Frontal cortex (tissue), 4 donors: ENCODE measurements around the gene CLPTM1L. TPM values are rescaled to one million over a fixed set of nuclear protein-coding genes. Genes with fewer than 3 reads are reported as not detected.

Experiments used
- DNase-seq, 2 donors: peaks; one replicate each; pipeline ENCODE4 v3.0.0; 2012; ENCODE audit warnings: low spot score in 2 of 2
- FAIRE-seq: peaks from 2 replicates; lab custom pipeline; 2012; peaks lifted over from hg19 to GRCh38; lab: Jason Lieb, UNC
- total RNA-seq: library from RNA; depleted of rRNA; stranded (reverse); fragments of >200 nt; gene quantifications from one replicate; pipeline ENCODE4 v1.2.3, GENCODE V29; 2014
- donor health status: control.
- donor health status: control.
- donor health status: control.

The CLPTM1L gene
- total RNA-seq, 1 donor from 2014 or later: 104 TPM

DNA sequence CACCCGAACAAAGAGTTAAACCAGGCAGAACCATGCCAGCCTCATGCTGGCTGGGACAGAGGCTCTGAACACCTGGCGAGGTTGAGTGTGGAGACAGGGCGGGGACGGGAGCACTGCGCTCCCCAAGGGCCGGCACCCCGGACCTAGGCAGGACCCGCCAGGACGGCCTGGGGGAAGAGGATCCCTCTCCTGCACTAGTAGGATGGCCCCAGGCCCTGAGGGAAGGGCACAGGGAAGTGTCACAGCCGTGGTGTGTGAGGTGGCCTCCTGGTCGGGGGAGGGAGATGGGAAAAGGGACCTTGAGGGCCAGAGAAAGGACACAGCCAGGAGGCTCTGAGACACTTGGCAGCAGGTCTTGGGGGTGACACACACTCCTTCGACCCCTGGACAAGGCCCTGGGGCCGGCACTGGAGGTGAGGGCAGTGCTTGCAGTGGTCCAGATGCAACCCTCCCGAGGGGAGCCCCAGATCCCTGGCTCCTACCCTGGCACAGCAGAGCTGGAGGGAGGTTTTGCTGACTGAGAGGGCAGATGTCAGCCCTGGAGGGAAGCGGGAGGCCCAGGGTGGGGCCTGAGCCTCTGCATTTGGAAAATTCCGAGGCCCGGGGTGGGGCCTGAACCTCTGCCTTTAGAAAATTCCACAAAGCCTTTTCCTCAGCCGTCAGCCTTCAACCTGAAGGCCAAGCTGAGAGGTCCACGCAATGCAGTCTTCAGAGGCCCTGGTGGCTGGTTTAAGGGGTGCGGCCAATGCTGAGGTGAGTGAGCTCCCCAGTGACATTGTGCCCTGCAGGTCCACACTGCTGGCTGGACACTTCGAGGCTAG, 25.3 kb downstream of the CLPTM1L start:
- DNase-seq (no peak), FAIRE-seq (no peak)

DNA sequence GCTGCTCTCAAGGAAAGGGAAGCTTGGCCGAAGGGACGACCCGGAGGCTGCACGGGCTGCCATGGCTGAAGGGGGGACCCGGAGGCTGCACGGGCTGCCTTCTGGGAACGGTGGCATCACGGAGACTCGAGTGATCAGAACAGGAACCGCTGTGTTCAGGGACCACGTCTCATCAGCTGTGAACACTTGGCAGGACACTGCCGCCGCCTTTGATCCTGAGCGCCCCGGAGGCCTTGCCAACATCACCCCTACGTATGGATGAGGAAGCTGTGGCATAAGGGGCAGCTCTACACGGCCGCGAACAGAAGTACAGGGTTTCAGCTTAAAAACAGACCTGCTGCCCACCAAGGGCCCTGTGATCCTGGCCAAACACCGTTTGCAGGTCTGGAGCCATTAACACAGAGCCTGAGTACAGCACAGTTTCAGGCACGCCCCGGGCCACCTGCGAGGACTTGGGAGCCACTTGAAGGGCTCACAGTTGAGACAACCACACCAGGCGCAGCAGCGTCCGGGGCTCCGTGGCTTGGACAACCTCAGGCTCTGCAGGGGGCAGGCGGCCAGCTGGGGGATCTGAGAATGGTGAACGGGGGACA, 26.1 kb downstream of the CLPTM1L start:
- DNase-seq: no peak
- FAIRE-seq: no peak

DNA sequence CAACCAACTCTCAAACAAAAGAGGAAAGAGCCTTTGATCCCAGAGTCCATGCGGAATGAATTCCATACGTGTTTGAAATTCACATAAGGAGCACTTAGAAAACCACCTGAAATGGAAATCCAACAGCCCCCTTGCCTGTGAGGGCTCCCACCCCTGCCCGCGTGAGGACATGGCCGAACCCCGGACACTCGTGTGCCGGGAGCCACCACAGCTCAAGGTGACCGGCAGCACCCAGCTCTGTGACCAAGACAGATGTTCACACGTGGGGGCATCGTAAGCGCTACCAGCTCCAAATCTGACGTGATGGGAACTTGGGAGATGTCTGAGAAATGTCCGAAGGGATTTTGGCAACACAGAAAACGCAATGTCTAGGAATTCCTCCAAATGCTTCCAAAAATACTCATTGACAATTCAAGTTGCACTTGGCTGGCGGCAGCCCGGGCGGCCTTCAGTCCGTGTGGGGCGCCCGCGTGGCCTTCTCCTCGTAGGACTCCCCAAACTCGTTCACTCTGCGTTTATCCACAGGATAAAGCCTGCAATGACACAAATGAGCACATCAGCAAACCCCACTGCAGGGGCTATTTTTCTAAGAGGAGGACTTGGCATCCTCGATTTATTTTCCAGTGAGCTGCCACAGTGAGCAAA, 26.9 kb downstream of the CLPTM1L start:
- FAIRE-seq: no peak

DNA sequence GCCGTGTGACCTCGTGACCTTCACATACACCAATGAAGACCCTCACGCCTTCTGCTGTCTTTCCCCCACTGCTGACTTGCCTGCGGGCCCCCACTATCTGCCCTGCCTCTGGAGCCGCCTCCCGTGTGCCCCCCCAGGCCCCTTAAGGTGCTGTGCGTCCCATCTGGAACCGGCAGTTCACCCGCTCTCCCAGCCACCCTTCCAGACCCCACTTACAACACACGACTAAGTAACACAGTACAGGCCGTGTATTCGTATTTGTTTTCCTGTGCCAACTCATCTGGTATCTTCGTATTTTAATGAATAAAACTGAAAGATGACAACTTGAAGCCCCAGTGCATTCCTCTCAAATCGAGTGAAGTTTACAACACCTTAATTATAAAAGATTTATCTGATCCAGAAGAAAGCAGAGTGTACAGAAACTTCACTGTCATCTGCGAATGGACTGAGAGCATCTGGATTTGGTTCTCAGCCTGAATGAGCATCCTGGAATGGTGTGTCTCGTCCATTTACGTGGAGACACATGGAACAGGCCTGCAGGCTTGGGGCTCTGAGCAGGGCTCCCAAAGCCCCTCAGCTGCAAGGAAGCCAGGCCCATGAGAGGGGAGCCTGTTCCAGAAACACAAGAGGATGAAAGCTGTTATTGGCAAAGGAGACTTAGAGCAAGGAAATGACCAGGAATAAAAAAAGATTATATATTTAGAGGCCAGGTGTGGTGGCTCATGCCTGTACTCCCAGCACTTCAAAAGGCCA, 28.1 kb downstream of the CLPTM1L start:
- FAIRE-seq: no peak
- DNase-seq: no peak

More for the DNA sequence above, 26.9 kb downstream of the CLPTM1L start:
- DNase-seq: no peak

DNA sequence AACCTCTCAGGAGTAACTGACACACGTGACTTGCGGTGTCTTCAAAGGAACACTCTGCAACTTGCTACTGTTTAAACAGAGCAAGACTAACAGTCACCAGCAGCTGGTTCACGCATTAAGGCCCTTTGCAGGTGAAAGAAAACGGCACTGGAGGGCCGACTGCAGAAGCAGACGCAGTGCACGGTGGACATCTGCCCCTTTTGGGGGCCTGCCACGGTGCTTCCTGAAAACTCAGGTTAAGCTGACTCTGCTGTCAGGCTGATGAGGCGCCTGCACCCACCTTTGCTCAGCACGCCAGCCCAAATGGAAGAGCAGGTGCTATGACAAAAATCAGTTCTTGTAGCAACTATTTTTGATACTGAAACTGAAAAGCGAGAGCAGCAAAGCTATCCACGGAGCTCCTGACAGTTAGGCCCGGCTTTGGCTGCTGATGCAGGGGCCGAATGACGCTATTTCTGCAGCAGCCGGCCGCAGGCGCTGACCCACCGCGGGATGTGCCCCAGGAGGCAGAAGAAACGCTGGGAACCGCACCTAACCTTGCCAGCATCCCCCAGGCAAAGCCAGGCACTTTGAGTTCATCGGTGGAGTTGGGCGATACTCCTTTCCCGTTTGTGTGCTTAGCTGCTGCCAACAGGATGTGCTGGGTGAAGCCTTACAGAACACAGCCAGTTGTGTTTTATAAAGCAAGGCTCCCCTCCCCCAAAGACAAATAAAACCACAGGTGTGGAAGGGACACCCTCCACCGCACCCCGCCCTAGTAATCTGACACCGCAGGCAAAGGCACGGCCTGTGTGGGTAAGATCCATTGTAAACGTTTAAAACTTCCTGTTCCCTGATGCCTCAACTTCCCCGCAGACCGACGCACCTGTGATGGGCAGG, 29.0 kb downstream of the CLPTM1L start:
- DNase-seq (no peak), FAIRE-seq (no peak)

DNA sequence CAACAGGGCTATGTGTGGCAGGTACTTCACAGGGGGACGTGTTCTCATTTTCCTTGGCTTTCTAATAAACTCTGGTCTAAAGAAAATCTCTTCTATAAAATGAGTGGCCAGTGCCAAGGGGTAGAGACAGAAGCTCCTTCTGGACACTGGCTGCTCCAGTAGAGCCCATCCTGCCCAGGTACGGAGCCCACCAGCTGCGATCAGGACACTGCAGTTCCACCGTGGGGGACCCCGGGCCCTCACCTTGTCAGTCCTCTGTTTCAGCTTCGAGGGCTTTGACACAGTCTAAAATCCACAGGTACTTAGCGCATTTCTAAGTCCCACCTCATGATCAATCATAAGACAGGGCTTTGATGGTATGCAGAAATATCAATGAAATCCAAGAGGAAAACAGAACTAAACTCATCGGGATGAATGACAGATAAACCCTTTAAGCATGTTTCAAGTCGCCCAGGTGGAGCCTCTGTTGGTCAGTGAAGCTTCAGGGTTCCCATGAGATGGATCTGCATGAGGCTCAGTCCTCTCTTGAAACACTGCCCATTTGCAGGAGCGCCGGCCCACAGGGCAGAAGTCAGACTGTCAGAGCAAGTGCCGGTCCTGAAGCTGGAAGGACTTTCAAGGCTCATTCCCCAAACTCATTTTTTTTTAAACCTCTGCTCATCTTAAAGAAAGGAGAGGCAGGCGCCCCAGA, 29.7 kb downstream of the CLPTM1L start:
- DNase-seq: no peak
- FAIRE-seq: no peak

DNA sequence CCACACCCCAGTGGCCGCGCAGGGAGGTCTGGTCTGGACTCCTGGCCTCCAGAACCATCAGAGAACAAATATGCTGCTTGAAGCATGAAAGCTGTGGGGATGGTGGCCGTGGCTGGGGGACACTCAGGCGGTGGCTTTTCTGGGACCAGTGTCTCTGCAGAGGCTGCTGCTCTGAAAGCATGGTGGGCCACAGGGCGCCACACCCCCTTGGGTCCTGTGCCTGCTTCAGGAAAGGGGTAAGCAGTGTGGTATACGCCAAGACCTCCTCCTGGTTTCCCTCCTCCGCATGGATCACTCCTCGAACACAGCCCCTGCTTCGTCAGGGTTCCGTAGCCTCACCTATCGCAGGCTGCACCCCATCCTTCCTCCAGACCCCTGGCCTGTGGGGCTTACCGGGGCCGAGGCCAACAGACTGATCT, 30.3 kb downstream of the CLPTM1L start:
- FAIRE-seq (no peak), DNase-seq (no peak)

DNA sequence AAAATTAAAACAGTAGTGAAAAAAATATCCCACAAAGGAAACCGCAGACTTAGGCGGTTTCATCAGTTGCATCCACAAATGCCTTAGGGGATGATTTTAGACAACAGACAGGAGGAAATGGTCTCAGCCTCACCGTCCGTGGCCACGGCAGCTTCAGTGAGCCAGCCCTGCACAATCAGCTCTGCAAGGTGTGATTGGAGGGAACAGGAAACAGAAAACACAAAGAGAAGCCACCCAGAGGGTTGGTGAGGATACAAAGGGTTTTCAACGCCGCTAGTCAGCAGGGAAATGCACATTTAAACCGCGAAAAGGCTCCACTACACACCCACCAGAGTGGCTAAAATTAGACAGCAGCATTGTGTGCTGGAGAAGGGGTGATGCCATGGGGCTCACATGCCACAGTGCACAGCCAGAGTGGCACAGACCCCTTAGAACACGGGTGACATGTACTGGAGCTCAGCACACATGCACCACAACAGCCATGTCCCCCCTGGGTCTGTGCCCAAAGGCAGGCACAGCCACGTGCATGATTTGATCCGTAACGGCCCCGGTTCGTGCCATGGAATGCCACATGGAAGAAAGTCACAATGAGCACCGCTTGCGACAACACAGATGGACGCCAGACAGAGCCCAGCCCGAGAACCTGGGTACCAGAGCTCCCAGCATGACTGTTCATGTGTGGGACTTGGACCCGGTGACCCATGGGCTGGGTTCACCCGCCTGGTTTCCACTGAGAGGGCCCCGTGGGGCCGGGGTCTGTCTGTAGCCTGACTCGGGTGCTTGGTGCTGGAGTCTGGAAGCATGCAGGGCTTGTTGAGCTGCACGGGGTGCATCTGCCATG, 31.7 kb downstream of the CLPTM1L start:
- FAIRE-seq (no peak), DNase-seq (no peak)

DNA sequence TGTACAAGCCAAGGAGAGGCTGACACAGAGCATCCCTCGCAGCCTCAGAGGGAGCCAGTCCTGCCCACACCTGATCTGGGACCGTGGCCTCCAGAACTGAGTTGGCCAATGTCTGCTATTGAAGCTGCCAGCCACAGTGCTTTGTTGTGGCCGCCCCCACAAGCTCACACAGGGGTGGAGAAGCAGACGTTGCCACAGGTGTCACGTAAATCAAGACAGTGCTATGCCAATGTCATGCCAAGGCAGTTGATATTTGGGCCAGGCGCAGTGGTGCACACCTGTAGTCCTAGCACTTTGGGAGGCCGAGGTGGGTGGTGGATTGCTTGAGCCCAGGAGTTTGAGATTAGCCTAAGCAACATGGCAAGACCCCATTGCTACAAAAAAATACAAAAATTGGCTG, 32.7 kb downstream of the CLPTM1L start:
- no peak for DNase-seq
- FAIRE-seq: no peak

DNA sequence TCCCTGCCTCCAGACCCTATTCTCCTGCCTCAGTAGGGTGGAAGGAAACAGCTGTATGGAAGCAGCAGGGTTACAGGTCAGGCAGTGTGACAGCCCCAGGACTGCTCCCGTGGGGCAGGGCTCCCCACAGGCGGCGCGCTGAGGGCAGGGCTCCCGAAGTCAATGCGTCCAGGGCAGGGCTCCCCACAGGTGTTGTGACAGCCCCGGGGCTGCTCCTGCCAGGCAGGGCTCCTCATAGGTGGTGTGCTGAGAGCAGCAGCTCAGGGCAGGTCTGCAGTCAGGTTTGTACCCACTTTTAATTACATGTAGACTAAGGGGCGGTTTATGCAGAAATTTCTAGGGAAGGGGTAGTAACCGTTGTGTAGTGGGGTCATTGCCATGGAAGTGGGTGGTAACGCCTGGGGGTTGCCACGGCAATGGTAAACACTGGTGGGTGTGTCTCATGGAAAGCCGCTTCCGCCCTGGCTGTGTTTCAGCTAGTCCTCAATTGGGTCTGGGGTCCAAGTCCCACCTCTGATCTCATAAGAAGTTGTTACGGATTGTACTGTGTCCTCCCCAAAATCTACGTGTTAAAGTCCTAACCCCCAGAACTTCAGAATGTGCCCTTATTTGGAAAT, 33.4 kb downstream of the CLPTM1L start:
- FAIRE-seq: no peak
- DNase-seq: no peak

DNA sequence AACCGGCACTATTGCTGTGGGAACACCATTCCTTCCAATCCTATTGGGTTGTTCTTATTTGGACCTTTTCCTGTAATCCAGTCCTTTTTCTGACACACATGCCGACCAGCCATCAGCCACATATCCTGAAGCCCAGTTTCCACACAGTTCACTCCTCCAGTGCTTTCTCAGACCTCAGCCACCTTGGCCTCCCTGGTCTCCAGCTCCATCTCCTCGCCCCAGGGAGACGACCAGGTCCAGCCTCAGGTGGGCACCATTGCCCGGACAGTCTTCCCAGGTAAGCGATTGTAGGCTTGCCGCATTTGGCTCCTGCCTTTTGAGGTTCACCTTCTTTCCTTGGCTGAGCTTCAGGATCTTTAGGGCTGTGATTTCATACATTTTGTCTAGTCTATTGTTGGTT, 34.8 kb downstream of the CLPTM1L start:
- FAIRE-seq (no peak), DNase-seq (no peak)

DNA sequence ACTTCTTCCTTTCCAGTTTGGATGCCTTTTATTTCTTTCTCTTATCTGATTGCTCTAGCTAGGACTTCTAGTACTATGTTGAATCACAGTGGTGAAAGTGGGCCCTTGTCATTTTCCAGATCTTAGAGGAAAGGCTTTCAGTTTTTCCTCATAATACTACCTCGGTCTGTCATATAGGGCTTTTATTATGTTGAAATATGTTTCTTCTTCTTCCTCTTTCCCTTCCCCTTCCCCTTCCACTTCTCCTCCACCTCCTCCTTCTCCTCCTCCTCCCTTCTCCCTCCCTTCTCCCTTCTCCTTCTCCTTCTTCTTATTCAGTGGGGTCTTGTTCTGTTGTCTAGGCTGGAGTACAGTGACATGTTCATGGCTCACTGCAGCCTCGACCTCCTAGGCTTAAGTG, 40.9 kb downstream of the CLPTM1L start:
- no peak for FAIRE-seq

DNA sequence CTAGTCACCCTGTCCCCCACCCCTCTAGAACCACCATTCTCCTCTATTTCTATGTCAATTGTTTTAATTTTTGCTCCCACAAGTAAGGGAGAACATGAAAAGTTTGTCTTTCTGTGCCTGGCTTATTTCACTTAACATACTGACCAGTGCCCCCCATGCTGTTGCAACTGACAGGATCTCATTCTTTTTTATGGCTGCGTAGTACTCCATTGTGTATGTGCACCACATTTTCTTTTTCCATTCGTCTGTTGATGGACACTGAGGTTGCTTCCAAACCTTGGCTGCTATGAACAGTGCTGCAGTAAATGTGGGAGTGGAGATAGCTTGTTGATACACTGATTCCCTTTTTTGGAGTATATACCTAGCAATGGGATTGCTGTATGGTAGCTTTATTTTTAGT, 42.6 kb downstream of the CLPTM1L start:
- FAIRE-seq (no peak), DNase-seq (no peak)

More for the DNA sequence above, 40.9 kb downstream of the CLPTM1L start:
- DNase-seq: no peak

DNA sequence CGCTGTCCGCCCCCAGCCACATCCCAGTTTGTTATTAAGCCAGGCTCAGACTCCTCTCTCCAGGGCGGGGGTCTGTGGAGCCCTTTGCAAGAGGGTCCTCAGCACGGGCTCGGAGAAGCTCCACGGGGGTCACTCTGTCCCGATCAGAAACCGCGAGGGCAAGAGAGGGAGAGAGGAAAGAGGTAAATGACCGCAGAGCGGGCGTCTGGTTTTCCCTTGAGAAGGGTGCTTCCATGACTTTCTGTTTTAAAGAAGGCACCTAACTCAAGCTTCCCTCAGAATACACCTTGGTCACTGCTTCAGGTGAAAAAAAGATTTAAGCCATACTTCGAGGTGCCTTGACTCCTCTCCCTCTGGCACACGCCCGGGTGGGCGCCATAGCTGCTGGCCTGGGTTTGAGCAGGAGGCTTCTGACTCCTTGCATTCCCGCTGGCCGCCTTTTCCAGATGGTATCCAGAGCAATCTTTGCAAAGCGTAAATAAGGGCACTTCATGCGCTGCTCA, 44.3 kb downstream of the CLPTM1L start:
- FAIRE-seq (no peak), DNase-seq (no peak)

DNA sequence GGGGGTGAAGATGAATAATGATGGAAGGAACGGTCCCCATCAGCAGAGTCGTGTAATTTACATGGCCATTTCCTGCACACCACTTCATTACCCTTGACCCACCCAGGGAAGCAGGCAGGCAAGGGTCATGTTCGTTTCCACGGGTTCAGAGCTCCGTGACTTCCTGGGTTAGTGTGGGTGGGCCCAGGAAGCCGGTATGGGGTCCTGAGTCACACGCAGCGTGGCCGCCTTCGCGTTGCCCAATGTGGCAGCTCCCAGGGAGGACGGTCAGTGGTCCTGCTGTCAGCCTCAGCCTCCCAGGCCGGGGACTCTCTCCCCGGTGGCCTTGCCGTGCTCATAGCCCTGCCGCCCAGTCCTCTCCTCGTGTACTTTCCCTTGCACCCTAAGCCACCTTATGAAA, 44.9 kb downstream of the CLPTM1L start:
- DNase-seq (no peak), FAIRE-seq (no peak)

DNA sequence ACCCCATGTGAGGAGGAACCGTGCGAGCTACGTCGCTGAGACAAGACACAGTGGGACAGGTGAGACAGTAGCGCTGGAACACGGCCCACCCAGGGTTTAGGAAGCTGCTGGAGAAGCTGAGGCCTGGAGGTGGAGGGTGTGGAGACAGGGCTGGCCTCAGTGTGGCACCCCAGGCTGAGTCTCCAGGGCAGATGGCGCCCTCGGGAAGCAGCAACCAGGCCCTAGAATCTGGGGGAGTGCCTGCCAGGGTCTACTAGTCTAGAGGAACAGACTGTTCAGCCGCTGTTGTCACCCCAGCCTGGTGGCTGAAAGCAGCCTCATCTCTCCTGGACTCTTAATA, 45.4 kb downstream of the CLPTM1L start:
- FAIRE-seq (no peak), DNase-seq (no peak)

DNA sequence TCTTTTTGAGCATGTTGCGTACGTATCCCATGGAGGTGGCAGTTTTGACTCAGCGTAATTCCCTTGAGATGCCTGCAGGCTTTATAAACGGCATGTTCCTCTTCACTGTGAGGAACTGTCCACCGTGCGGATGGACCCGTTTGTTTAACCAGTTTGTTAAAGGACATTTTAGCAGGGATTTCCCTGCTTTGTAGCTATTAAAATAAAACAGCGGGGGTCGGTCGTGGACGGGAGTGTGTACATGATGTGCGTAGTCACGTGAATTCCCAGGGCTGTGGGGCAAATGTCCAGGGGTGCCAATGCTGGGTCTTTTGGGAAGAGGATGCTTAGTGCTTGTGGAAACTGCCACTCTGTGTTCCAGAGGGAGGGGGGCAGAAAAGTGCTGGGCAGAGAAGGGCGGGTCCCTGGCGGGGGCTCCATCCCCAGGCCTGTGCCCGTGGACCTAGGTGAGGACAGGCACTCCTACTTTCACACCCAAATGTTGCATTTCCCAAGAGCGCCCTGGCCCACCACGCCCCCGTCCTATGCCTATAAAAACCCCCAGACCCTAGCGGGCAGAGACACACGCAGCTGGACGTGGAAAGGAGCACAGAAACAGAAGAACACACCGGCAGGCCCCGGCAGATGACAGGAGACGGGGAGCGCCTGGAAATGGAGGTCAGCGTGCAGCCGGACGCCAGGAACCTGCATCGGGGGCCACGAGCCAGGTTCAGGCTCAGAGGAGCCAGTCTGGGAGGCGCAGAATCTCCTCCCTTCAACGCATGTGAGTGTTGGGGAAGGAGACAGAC, 46.0 kb downstream of the CLPTM1L start:
- DNase-seq: no peak
- FAIRE-seq: no peak
